ENCODE measurements around the gene HES7.
"Not testable (repeated sequence)": the region's sequence is repeated elsewhere in the genome, so short reads cannot be mapped to it uniquely, and the experiment has no call there.

Gene HES7

GRCh38 chr17:8100763-8101162, 23.1 kb downstream of the HES7 start:
- no peak for DNase-seq (ENCODE audit: low read depth in 3 of 3)

- no peak for DNase-seq (ENCODE audit: low read depth in 3 of 3)
Observed at GRCh38 chr17:8100111-8100510, 23.8 kb downstream of the HES7 start.

GRCh38 chr17:8096541-8096940, 27.4 kb downstream of the HES7 start:
- no peak for DNase-seq (ENCODE audit: low read depth in 3 of 3)

GRCh38 chr17:8095361-8095760, 28.5 kb downstream of the HES7 start:
- DNase-seq (ENCODE audit: low read depth in 3 of 3), result no peak

DNA sequence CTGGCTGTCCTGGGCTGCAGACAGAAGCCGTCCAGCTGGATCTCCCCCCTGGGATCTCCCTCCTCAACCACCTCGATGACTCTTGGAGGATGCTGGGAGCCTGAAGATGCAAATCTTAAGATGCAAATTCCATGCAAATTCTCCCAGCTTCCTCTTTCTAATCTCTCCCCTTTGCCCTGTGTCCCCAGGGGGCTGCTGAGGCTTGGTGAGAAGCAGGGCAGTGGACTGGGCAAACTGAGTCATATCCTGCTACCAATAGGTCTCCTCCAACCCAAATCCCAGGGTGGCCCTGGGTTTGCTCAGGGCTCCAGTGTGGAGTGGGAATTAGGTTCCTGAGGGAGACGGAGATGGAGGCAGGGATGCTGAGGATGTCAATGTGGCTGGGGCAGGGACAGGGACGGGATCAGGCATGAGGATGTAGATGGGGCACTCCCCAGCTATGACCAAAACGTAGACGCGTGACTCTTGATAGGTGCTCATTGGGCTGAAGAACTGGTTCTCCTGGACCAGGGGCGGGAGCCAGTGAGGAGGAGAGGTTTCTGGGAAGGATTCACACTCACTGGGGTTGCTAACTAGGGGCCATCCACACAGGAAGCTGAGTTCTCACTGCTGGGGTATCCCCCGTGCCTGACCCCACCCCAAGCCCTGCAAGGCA, 32.7 kb downstream of the HES7 start:
- DNase-seq (ENCODE audit: low read depth in 3 of 3), result no peak

DNA sequence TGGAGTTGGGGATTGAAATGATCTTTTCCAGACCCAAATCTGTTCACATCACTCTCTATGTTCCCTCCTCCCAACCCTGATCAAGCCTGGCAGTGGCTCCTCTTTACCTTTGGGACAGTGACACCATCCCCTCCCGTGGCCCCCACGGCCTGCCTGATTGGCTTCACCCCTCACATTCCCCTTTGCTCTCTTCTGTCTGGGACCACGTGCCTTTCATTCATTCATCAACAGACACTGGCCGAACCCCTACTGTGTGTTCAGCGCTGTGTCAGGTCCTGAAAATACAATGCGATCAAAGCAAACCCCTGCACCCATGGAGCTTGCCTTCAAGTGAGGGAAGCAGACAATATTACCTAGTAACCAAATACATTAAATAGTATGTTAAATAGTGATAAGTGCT, 34.2 kb downstream of the HES7 start:
- no peak for DNase-seq (ENCODE audit: low read depth in 3 of 3)

- no peak for DNase-seq (ENCODE audit: low read depth in 3 of 3)
Observed at GRCh38 chr17:8087952-8088230, 36.0 kb downstream of the HES7 start.

DNA sequence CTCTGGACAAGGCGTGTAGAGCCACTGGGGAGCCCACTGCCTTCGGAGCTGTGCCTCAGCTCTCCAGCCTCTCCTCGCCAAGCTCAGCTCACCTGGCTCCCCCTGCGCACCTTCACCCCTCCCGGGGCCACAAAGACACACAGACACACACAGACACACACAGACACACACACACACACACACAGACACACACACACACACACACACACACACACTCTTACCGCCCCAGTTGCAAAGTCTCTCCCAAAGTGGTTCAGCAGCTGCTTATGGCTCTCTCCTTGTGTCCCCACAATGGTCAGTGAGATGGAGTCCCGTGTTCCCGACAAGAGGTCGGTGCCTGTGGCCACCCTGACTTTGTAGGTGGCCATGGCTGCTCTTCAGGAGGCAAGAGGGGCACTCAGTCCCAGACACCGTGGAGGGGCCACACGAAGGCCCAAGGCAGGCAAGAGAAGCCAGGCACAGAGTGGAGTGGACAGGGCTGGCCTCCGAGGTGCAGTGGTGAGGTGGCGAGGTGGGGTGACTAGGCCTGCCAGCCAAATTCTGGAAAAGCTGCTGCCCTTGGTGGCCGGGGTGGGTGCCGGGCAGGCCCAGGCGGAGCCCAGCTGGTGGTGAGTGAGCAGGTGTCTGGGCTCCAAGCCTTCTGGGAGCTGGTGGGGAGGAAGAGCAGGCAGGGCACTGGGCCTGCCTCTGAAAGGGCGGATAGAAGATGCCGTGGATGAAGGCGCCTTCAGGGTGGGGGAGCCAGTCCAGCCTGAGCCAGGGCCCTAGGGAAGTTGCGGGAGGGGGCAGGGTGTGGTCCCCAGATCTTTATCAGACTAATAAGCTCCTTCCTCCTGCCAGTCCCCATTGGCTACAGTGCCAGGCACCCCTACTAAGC, 36.6 kb downstream of the HES7 start, which contains the start of gene ALOX12B:
Gene ALOX12B, minus strand, starts transcription at position 642 of the 877 bp plus-strand sequence. Its CDS starts 274 bp downstream, at position 368.
- no peak for DNase-seq (ENCODE audit: low read depth in 3 of 3)

- DNase-seq (ENCODE audit: low read depth in 3 of 3), result no peak
Observed at GRCh38 chr17:8084250-8084649, 39.7 kb downstream of the HES7 start.

DNA sequence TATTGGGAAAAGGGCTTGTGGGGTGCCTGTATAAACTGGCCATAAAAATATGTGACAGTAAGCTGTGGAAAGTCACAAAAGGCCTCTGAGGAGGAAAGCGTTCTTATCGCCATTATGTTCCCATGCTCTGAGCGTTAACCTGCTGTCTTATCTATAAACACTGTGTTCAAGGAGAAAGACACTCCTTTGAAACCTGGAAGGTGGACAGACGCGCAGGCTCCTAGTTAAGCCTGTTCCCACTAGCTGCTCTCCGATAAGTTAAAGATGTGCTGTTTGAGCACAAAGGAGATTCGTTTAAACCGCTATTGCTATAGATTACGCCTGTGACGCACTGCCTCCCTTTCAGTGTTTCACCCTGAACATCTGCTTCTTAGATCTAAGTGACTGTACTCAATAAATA, 41.6 kb downstream of the HES7 start:
- DNase-seq (ENCODE audit: low read depth in 3 of 3), result no peak

DNA sequence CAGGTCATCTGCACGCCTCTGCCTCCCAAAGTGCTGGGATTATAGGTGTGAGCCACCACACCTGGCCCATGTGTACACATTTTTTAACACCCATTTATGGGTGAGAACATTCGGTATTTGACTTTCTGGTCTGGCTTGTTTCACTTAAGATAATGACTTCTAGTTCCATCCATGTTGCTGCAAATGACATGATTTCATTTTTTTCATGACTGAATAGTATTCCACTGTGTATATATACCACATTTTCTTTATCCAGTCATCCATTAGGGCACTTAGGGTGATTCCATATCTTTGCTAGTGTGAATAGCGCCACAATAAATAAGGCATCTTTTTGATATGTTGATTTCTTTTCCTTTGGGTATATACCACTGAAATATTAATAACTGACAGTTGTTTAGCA, 42.0 kb downstream of the HES7 start:
- no peak for DNase-seq (ENCODE audit: low read depth in 3 of 3)

DNA sequence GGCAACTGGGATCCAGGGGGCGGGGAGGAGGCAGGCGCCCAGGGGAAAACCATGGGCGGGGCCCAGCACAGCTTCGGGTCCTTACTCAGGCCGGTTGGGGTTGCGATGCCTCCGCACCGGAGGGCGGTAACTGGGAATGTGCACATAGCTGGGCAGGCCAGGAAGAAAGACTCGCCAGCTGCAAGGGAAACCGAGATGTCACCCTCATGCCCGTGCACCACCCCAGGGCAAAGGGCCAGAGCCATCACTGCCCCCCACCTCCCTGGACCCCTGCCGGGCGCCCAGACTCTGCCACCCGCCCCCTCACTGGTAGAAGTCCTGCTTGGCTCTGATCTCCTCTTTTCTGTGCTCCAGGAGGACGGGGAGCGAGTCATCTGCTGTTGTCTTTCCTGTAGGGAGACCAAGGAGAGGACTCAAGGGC, 43.1 kb downstream of the HES7 start:
- DNase-seq (ENCODE audit: low read depth in 3 of 3), result no peak

- no peak for DNase-seq (ENCODE audit: low read depth in 3 of 3)
Observed at GRCh38 chr17:8080208-8080798, 43.6 kb downstream of the HES7 start.

GRCh38 chr17:8079291-8080207, 44.4 kb downstream of the HES7 start:
- DNase-seq (ENCODE audit: low read depth in 3 of 3), result peak; percentile 61 to 67 (median 66)

DNA sequence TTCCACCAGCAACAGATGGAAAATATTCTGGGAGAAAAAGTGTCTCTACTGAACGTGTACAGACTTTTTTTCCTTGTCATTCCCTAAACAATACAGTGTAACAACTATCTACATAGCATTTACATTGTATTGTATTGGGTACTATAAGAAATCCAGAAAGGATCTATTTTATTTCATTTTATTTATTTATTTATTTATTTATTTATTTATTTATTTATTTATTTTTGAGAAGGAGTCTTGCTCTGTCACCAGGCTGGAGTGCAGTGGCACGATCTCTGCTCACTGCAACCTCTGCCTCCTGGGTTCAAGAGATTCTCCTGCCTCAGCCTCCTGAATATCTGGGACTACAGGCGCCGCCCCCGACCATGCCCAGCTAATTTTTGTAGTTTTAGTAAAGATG, 46.0 kb downstream of the HES7 start:
- DNase-seq (ENCODE audit: low read depth in 3 of 3), result not testable (repeated sequence)

DNA sequence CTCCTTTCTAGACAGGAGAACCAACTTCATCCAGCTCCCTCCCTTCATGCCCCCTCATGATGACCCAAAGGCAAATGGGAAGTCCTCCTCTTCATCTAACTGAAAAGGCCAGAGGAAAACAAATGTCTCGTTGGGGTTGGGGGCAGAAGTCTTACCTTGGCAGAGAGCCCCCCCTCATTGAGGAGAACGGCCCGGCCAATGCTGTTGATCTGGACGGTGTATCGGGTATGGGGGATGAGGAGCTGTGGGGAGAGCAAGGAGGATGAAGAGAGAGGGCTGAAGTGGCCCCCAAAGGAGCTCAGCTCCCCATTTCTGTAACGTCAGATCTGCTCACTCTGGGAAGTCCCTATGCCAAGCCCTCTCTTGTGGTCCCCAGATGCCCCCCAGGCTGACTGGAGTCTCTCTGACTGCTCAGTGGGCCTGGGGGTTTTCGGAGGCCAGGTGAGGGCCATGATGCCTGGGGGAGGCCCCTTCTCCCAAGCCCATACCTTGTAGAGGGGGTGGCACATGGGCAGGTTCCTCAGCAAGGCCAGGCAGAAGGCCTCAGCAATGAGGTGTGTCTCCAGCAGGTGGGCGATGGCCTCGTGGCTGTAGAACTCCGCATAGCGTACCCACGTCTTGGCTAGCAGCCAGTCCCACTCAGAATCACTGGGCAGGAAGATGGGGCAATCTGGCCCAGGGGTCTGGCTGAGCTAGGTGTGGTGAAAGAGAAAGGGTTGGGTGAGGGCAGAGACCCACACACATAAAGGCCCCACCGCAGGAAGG, 47.2 kb downstream of the HES7 start:
- no peak for DNase-seq (ENCODE audit: low read depth in 3 of 3)

DNA sequence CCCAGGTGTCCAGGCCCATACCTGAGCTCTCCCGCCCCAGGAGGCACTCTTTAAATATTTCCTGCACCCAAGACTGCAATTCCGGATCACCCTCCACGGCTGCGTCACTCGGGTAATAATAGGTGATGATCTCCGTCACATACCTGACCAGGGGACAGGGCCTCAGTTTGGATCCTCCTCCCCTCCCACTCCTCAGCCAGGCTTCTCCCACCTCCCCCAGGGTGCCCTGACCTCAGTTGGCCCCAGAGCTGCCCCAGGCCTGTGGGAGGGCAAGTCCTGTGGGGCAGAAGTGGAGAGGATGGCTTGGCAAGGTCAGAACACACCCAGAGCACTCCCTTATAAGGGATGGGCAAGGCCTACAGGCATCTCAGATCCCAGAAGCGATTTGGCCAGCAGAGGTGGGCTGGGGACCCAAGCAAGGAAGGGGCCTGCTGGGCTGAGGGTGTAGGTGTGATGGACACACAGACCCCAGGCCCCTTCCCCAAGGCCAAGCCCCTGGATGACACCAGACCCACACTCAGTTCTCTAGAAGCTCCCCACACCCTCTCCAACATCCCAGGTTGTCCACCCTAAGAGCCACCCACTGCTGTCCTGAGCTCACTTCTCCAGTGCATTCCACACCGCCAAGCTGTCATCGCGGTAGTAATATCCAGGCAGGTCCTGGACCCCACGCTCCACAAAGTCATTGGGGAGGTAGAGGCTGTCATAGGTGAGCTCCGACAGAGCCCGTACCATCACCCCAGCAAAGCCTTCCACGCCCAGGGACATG, 48.1 kb downstream of the HES7 start:
- DNase-seq (ENCODE audit: low read depth in 3 of 3), result no peak

DNA sequence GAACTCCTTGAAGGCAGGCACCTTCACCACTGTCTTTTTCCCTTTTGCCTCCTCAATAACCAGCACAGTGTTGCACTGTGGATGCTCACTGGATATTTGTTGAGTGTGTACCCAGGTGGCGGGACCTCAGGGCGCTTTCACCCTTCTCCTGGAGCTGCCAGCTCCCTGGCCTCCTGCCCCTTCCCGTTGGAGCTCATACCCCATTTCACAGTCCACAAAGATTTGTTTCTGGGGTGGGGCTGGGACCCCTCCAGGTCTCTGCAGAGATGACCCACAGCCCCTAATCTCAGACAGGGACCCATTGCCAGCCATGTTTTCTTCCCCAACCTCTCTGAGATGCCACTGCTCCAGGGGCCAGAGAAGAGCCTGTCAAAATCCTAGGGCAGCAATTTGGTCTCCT, 48.8 kb downstream of the HES7 start:
- DNase-seq (ENCODE audit: low read depth in 3 of 3), result no peak

DNA sequence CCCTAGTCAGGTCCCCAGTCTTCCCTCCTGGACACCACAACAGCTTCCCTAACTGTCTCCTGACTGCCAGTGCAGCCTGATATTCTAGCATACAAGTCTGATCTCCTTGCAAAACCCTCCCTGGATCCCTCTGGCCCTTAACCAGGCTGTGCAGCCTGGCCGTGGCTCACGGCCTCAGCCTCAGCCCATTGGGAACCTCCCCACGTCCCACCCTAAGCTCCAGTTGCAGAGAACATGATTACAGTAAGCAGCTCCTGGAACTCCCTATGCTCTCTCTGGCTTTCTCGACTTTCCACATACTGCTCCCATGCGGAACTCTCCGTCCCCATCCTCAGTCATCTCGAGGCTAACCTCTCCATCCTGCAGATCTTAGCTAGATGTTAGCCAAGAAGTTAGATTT, 49.4 kb downstream of the HES7 start:
- DNase-seq (ENCODE audit: low read depth in 3 of 3), result no peak

Data from stimulated activated CD4-positive, alpha-beta T cell treated with anti-CD3 and anti-CD28 coated beads, TNF-alpha, amount 100 ng/mL, for 4 hours (primary cell).